ENCODE measurements around the gene STXBP5. TPM values are rescaled to one million over a fixed set of nuclear protein-coding genes. Genes with fewer than 3 reads are reported as not detected.

The STXBP5 gene
- total RNA-seq, 1 donor from 2014 or later, result 16.8 TPM

DNA sequence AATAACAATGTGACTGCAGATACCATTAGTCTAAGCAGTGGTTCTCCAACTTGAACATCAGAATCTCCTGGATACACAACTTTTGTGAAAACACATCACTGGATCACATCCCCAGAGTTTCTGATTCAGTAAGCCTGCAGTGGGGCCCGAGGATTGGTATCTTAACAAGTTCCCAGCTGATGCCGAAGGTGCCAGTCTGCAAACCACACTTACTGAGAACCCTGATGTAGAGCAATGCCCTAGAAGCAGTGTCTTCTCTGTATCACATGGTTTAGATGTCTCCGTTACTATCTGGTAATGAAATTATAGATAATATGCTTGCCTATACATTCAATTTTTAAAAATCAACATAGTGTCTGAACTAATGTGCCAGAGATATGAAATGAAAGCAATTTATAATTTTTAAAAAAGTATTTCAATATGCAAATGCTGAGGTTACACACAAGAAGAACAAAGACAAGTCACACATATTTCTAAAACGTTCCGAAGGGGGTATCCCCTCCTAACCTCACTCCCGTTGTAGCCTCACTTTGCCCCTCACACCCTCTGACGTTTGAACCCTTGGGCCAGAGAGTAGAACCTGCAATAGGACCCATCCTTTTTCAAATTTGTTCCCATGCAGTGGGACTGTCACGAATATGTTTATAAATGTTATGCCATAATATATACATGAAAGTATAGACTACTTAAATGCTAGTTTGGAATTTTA, 188.9 kb downstream of the STXBP5 start:
- ATAC-seq (no peak), DNase-seq (no peak)
- intact Hi-C loops (cut with micrococcal nuclease), result no loop called here

DNA sequence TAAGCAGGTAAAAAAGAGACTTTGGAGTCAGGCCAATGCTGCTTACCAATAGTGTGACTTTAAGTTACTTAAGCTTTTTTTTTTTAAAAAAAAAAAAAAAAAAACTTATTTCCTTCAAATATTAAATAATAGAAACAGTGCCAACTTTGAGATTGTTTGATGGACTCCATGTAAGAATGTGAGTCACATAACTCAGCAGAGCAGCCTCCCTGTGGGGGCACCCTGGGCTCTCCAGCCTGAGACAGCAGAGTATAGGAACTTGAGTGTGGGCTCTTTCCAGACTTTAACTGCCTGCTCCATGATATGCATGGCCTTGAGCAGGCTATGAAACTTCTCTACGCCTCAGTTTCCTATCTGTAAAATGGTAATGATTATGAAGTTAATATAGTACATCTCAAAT, 190.9 kb downstream of the STXBP5 start:
- intact Hi-C loops (cut with micrococcal nuclease), result no loop called here
- ATAC-seq, result no peak
- DNase-seq, result no peak

DNA sequence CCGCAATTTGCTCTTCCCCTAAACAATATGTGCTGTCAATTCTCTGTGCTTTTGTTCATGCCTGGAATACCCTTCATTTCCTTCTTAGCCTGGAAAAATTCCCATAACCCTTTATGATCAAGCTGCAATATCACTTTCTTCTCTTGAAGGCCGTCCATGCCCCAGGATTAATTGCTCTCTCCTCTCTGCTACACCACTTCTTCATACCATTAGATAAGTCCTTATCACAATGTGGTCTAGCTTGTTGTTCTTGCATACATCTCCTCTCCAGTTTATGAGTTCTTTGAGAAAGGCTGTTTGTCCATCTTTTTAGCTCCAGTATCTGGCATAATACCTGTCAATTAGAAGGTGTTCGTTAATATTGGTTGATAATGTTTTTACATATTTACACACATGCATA, 193.1 kb downstream of the STXBP5 start:
- intact Hi-C loops (cut with micrococcal nuclease), result no loop called here
- DNase-seq, result no peak

DNA sequence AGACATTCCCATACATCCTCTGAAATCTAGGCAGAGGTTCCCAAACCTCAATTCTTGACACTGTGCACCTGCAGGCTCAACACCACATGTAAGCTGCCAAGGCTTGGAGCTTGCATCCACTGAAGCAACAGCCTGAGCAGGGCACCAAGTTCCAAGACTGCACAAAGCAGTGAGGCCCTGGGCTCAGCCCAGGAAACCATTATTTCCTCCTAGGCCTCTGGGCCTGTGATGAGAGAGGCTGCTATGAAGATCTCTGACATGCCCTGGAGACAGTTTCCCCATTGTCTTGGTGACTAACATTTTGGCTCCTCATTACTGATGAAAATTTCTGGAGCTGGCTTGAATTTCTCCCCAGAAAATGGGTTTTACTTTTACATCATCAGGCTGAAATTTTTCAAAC, 196.8 kb downstream of the STXBP5 start:
- no peak for DNase-seq
- intact Hi-C loops (cut with micrococcal nuclease), result no loop called here

More for the DNA sequence above, 193.1 kb downstream of the STXBP5 start:
- no peak for ATAC-seq

DNA sequence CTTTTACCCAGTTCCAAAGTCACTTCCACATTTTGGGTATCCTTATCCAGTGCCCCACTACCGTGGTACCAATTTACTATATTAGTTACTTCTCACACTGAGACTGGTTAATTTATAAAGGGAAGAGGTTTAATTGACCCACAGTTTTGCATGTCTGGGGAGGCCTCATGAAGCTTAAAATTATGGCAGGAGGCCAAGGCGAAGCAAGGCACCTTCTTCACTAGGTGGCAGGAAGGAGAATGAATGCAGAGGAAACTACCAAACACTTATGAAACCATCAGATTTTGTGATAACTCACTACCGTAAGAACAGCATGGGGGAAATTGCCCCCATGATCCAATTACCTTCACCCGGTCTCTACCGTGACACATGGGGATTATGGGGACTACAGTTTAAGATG, 197.6 kb downstream of the STXBP5 start:
- ATAC-seq (no peak), DNase-seq (no peak)
- intact Hi-C loops (cut with micrococcal nuclease), result no loop called here

More for the DNA sequence above, 196.8 kb downstream of the STXBP5 start:
- no peak for ATAC-seq

DNA sequence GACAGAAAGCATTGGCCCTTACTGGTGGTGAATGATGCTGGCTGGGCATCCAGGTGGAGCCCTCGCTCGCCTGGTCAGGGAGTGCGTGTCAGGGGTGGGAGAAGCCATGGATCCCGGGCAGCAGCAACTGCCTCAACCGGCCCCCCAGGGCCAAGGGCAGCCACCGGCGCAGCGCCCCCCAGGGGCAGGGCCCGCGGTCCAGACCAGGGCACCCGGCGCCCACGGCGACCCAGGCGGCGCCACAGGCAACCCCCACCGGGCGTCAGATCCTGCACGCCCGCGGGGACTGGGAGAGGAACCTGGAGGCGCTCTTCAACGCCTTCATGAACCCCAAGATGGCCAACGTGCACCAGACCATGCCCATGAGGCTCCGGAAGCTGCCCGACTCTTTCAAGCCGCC, 202.6 kb downstream of the STXBP5 start:
- no peak for DNase-seq
- intact Hi-C loops (cut with micrococcal nuclease), result no loop called here
- no peak for ATAC-seq

DNA sequence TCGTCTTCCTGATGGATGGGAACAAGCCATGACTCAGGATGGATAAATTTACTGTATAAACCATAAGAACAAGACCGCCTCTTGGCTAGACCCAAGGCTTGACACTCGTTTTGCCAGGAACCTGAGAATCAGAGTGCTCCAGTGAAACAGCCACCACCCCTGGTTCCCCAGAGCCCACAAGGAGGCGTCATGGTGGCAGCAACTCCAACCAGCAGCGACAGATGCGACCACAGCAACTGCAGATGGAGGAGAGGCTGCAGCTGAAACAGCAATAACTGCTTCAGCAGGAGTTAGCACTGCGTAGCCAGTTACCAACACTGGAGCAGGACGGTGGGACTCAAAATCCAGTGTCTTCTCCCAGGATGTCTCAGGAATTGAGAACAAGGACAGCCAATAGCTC, 203.4 kb downstream of the STXBP5 start:
- ATAC-seq, result no peak
- no peak for DNase-seq
- intact Hi-C loops (cut with micrococcal nuclease), result no loop called here

DNA sequence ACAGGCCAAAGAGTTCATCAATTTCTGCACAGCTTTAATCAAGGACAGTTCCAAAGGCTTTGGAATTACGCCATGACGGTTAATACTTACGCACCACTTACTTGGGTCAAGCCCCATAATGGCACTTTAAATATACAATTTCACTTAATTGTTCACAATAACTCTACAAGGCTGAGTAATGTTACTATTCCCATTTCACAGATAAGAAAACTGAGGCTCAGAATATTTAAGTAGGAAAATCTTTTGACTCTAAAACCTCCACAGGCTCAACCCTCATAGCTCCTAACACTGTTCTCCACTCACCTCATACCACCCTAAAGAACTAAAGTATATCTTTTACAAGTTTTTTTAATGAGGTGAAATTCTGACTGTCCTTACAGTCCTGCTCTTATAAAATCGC, 212.4 kb downstream of the STXBP5 start:
- ATAC-seq, result no peak
- intact Hi-C loops (cut with micrococcal nuclease), result no loop called here
- DNase-seq, result no peak

DNA sequence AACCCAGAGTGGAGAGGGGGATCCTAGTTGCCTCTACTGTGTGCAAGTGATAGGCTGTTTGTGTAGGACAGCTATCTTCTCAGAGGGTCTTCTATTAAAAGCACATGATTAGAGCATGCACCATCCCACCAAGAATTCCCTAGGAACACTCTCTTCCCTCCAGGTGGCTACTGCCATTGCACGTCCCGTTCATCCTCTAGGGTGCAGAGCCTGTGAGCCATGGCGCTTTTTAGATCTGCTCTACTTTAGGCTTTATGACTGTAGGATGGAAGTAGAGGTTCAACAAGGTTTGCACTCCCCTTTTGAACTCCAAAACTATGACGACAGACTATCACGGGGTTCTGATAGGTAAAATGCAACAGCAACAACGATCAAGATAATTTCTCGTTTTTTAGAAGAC, 213.7 kb downstream of the STXBP5 start:
- ATAC-seq (no peak), DNase-seq (no peak)
- intact Hi-C loops (cut with micrococcal nuclease), result no loop called here

DNA sequence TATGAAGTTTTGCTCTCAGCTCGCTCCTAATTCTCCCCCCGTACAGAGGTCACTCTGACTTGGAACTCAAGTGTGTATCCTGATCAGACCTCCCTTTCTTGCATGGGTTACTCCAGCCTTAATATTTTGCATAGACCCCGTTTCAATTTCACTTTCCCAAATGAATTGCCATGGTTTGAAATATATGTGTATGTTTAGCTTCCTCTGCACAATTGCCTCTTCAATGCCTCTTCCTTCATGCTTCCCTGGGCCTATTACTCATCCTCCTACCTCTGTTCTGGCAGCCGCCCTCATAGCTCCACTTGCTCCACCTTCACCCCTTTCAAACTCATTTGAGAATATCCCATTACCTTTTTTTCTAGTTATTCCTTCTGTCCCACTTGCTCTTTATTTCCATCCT, 214.3 kb downstream of the STXBP5 start:
- no peak for ATAC-seq
- no peak for DNase-seq
- intact Hi-C loops (cut with micrococcal nuclease), result no loop called here

DNA sequence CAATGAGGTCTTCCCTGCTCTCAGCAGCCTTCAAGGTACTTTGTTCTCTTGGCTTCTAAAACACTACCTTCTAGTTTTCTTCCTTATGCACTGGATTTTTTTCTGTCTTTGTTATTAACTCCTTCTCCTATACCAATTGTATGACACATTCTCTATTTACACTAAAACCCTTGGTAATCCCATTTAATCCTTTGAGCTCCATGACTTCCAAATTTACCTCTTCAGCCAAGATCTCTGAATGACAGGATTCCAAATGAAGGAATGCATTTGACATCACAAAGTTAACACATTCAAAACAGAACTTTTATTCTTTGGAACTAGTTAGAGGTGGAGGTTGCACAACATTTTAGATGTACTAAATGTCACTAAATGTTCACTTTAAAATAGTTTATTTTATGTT, 217.7 kb downstream of the STXBP5 start:
- no peak for ATAC-seq
- intact Hi-C loops (cut with micrococcal nuclease), result no loop called here

DNA sequence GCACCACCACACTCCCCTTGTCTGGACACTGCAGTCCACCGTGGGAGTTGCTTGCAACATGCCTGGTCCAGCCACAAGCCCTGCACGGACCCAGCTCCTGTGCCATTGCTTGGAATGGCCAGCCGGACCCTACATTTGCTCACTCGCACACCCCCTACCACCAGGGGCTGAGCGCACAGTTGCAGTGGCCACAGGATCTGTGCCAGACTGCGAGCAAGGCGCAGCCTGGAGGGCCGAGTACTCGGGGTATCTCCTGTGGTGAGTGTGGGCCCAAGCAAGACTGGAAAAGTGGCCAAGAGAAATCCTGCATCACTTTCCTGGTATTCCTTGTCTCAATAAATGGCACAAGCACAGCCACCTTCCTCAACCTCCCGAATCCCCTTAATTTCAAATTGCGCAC, 218.9 kb downstream of the STXBP5 start:
- DNase-seq, result no peak
- intact Hi-C loops (cut with micrococcal nuclease), result no loop called here
- no peak for ATAC-seq

More for the DNA sequence above, 217.7 kb downstream of the STXBP5 start:
- DNase-seq, result no peak

DNA sequence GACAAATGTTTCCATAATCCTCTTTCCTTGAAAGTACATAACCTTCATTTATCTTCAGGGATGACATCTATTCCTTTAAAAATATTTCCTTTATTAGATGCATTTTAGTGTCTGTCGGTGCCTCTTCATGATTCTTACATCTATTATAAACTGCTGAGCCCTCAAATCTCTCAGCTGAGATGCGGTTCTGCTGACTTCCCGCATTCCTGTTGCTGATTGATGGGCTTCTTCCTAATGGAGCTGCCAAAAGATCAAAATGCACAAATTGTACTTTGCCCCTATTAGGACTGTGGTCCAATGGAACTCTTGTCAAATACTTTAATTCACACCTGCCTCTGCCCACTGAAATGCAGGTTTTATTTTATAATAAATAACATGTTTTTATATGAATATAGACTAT, 225.6 kb downstream of the STXBP5 start:
- DNase-seq, result no peak
- intact Hi-C loops (cut with micrococcal nuclease), result no loop called here
- ATAC-seq, result no peak

DNA sequence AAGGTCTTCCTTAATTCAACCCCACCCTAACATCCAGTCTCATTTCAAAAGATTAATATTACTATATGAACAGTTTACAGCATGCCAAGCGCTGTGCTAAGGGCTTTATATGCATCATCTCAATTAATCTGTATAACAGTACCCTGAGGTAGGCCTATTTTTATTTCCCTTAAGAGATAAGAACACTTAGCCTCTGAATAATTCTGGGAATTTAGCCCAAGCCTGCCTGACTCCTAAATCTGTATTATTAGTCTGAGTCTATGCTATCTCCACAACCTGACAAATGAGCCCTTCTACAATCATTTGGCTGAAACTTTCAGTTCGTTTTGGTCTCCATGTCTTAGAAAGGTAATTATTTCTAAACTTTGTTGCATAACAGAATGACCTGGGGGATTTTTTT, 226.6 kb downstream of the STXBP5 start:
- intact Hi-C loops (cut with micrococcal nuclease), result no loop called here
- DNase-seq, result no peak
- no peak for ATAC-seq

DNA sequence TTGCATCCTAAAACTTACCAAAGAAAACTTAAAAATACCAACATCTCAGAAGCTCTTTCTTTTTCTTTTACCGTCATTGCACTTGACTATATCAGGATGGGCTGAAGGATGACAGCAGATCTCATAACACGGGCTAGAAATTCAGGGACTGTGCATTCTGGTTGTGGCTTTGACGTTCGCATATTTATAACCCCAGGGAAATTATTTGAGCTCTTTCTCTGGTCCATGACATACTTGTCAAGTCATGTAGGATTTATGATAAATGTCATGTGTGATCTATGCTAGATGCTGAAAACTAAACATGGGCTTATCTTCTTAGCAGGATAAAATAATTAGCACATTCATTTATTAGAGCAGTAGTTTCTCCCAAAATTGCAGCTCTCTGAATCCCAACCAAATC, 229.9 kb downstream of the STXBP5 start:
- ATAC-seq (no peak), DNase-seq (no peak)
- intact Hi-C loops (cut with micrococcal nuclease), result no loop called here

DNA sequence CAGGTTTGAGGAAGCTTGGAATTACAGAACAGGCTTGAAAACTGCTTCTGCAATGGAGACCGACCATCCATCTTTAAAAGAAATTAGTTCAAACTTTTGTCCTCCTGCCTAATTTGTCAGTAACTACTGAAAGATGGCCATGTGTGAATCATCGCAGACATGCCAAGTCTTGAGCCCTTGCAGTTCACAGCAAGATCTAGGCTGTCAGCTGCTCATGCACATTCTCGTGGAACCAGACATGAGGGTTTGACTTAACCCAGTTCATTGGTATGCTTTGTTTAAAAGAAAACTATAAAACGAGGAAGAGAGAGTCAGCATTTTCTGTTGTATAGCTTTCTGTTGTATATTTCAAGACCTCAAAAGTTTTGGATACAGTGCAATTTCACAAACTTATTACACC, 230.3 kb downstream of the STXBP5 start:
- intact Hi-C loops (cut with micrococcal nuclease), result no loop called here
- DNase-seq (no peak), ATAC-seq (no peak)

DNA sequence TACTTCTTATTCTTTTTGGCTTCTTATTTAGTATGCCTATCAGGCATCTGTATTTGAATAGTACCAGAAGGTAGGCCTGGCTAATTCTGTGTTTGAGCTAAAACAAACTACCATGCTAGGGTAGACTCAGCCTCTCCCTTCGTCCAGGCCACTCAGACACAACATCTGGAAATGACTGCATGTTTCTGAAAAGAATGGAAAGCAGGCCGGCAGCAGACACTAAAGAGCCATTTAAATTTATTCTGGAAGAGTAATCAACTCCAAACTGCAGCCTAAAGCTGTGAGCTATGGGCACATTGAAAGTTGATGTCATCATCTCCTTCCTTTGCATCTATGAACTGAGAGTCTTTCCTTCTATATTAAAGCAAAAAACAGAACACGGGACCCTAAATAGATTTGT, 233.4 kb downstream of the STXBP5 start:
- intact Hi-C loops (cut with micrococcal nuclease), result no loop called here
- DNase-seq (no peak), ATAC-seq (no peak)

DNA sequence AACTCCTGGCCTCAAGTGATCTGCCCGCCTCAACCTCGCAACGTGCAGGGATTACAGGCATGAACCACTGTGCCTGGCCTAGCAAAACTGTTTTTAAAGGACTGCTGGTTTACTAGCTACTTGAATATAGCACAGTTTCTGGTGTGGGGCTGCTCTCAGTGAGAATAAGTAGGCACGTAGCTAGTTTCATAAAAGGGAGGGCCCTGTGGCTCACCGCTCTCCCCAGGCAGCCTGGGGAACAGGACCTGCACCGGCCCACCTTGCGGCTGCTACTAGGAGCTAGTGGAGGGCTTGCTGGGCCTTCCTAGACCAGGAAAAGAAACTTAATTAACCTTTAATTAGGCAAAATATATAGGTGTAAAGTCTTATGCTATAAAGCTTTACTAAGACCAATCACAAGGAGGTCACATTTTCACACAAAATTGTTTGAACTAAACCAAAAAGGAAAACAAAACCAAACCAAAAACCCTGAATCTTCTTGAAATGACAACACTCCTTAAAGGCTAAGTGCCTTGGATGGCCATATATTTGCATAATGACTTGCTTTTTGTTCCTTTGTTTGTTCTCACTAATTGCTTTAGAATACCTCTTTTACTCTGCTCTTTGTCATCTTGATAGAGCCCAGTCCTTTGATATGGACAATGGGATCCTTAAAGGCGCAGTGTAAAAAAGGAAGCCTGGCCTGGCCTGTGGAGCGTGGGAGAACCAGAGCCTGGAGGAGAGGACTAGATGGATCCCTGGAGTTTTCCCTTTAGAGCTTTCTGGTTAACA, 234.7 kb downstream of the STXBP5 start:
- ATAC-seq, result no peak

More for the DNA sequence above, 234.7 kb downstream of the STXBP5 start:
- no peak for DNase-seq
- intact Hi-C loops (cut with micrococcal nuclease), result no loop called here

Data from left ventricle myocardium superior (tissue), 1 donor.